Measurements from ENCODE around the gene HCST.

Gene HCST

DNA sequence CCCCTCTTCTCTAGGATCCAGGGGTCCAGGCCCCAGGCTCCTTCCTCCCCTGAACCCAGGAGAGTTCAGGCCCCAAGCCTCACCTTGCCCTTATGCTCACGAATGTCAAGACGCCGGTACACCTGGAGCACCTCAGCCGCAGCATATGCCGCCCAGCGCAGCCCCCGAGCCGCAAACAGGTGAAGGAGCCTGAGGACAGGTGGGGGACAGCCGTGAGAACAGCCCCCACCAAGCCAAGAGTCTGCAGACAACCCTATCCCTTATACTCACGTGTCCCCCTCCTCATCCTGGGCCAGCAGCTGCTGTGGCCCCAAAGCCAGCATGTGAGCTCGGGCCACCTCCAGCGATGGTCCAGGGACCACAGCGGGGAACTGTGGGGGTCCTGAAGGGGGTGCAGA, 5.7 kb upstream of the HCST start:
- Histone ChIP-seq H3K4me3 (replicated peaks; ENCODE audit: low read depth, low read length) (no peak overlapping the region), H3K36me3 (ENCODE audit: control insufficient read depth, insufficient read depth, low read length) (peaks cover 30% of the 10 kb centered on the region)

DNA sequence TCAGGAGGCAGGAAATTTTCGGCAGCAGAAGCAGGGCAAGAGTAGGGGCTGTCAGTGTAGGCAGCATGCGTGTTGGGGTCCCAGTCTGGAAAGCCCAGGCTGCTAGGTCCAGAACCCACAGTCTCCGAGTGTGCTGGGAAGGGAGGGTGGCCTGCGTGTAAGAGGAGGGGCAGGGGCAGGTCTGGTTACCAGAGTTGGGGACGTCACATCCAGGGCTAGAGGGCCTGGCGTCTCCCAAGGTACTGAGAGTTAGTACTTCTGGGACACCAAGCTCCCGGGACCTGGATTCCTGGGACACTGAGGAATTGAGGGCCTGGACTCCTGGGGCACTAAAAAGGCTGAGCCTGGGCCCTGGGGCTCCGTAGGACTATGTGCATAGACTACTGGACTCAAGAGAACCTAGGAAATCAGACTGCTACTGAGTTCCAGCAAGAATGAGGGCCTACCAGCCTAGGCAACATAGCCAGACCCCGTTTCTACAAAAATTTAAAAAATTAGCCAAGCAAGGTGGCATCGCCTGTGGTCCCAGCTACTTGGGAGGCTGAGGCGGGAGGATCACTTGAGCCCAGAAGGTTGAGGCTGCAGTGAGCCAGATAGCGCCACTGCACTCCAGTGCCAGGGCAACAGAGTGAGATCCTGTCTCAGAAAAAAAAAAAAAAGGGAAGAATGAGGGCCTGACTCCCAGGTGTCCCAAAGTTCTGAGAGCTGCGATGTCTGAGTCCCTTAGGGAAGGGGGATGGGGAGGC, 4.5 kb upstream of the HCST start:
- Histone ChIP-seq H3K36me3 (ENCODE audit: control insufficient read depth, insufficient read depth, low read length) (peaks cover 29% of the 10 kb centered on the region), H3K27me3 (replicated peaks; ENCODE audit: control insufficient read depth, insufficient read depth, low read length) (no peaks in the 10 kb centered on the region), H3K4me3 (replicated peaks; ENCODE audit: low read depth, low read length) (peak overlapping the region; percentile 89)
- no peak for DNase-seq (ENCODE audit: extremely low read depth, insufficient read length)
- TF ChIP-seq CTCF (IDR thresholded peaks at IDR 0.05; ENCODE audit: insufficient read depth, low read length, poor library complexity, severe bottlenecking), result no peak

More for the DNA sequence above, 5.7 kb upstream of the HCST start:
- no peak for TF ChIP-seq CTCF (IDR thresholded peaks at IDR 0.05; ENCODE audit: insufficient read depth, low read length, poor library complexity, severe bottlenecking)
- DNase-seq (ENCODE audit: extremely low read depth, insufficient read length), result no peak
- H3K27me3 ChIP-seq (replicated peaks; ENCODE audit: control insufficient read depth, insufficient read depth, low read length), result no peaks in the 10 kb centered on the region

DNA sequence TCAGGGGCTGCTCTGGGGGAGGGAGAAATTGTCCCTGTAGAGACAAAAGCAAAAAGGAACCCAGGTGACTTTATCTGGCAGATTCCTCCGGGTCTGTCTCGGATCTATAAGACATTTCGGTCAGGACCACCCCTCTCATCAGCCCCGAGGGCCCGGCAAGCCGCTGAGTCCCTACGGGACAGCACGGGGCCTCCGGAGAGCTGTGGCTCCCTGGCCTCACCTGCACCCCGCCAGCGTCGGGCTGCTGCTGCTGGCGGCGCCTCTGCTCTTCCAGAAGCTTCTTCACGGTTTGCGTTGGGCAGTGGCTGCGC, 3.9 kb upstream of the HCST start:
- DNase-seq (ENCODE audit: extremely low read depth, insufficient read length), result no peak
- Histone ChIP-seq H3K4me3 (replicated peaks; ENCODE audit: low read depth, low read length) (peak overlapping the region; percentile 89), H3K36me3 (ENCODE audit: control insufficient read depth, insufficient read depth, low read length) (peaks cover 26% of the 10 kb centered on the region), H3K27me3 (replicated peaks; ENCODE audit: control insufficient read depth, insufficient read depth, low read length) (no peaks in the 10 kb centered on the region)
- TF ChIP-seq CTCF (IDR thresholded peaks at IDR 0.05; ENCODE audit: insufficient read depth, low read length, poor library complexity, severe bottlenecking), result no peak

DNA sequence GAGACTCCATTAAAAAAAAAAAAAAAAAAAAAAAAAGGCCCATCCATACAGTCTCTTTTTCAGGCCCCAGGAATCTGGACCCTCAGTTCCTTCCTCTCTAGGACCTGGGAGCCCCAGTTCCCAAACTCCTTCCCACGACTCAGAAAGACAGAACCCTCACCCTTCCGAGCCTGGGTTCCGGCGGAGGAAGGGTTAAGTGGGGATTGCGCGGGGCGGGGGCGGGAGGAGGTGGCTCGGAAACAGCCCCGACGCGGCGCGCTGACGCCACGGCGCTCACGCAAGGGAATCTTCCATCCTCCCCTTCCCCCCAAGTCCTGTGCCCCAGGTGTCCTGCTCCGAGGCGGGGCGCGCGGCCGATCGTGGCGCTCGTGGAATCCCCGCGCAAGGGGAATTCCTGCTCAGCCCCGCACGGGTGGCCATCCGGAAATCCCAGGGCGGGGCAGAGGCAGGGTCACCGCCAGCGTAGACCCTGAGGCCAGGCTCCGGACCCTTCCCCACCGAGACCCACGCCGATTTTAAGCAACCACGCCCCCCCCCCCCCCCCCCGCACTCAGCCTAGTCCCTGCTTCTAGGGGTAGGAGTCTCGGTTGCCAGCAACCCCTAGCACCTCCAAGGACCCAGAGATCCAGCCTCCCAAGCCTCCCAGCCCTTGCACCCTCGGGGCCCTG, 2.6 kb upstream of the HCST start:
- Histone ChIP-seq H3K4me3 (replicated peaks; ENCODE audit: low read depth, low read length) (peak overlapping the region; percentile 89), H3K36me3 (ENCODE audit: control insufficient read depth, insufficient read depth, low read length) (peaks cover 24% of the 10 kb centered on the region)

DNA sequence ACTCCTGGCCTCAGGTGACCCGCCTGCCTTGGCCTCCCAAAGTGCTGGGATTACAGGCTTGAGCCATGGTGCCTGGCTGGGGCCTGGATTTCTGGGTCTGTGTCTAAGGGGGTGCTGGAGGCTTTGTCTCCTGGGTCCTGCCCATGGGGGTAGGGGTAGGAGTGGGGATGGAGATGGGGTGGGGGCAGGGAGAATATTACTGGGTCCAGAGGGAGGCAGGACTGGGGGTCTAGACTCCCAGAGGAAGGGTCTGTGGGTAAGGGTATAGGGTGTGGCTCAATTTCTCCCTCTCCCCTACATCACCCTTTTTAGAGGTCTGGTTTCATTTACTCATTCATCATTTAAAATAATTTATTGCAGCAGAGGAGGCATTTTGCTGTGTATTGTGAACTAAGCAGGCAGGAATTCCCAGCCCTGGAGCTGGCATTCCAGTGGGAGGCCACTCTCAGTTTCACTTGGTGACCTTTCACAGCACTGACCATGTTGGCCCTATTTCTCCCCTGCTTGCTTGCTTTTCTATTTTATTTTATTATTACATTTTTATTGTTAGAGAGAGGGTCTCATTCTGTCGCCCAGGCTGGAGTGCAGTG, 1.2 kb upstream of the HCST start:
- Histone ChIP-seq H3K36me3 (ENCODE audit: control insufficient read depth, insufficient read depth, low read length) (peaks cover 19% of the 10 kb centered on the region), H3K27me3 (replicated peaks; ENCODE audit: control insufficient read depth, insufficient read depth, low read length) (no peaks in the 10 kb centered on the region), H3K4me3 (replicated peaks; ENCODE audit: low read depth, low read length) (peak overlapping the region; percentile 89)
- no peak for TF ChIP-seq CTCF (IDR thresholded peaks at IDR 0.05; ENCODE audit: insufficient read depth, low read length, poor library complexity, severe bottlenecking)
- DNase-seq (ENCODE audit: extremely low read depth, insufficient read length), result no peak

More for the DNA sequence above, 2.6 kb upstream of the HCST start:
- peak; percentile 97 for DNase-seq (ENCODE audit: extremely low read depth, insufficient read length)
- no peak for TF ChIP-seq CTCF (IDR thresholded peaks at IDR 0.05; ENCODE audit: insufficient read depth, low read length, poor library complexity, severe bottlenecking)
- H3K27me3 ChIP-seq (replicated peaks; ENCODE audit: control insufficient read depth, insufficient read depth, low read length), result no peaks in the 10 kb centered on the region

All from GM06990 (cell line).